ENCODE results near the gene RACK1.

The RACK1 gene

DNA sequence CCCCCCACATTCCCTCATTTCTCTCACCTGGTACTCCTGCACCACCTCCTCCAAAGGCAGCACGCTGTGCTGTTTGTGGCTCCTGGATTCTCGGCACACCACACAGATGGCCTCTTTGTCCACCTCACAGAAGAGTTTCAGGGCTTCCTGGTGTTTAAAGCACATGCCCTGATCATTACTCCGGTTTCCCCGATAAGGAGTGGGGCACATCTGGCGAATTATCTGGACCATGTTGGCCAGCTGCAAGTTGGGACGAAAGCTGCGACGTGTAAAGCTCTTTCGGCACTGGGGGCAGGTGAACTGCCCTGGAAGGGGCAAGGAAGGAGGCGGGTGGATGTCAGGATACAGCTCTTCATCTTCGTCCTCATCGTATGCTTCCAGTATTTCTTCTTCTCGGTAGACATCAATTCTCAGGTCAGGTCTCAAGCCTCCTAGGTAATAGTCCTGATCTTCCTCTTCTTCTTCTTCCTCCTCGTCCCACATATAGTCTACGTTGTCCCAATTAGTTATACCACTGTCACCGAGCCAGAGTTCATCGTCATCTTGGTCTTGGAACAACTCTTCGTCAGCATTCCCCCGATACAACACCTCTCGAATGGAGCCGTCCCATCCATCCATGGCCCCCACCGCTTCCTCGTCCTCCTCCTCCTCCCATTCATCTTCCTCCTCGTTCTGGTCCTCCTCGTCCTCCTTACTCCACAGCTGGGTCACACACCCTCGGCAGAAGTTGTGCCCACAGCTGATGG is 16.4 kb upstream of the RACK1 start:
- no peak for DNase-seq (ENCODE audit: low spot score)

DNA sequence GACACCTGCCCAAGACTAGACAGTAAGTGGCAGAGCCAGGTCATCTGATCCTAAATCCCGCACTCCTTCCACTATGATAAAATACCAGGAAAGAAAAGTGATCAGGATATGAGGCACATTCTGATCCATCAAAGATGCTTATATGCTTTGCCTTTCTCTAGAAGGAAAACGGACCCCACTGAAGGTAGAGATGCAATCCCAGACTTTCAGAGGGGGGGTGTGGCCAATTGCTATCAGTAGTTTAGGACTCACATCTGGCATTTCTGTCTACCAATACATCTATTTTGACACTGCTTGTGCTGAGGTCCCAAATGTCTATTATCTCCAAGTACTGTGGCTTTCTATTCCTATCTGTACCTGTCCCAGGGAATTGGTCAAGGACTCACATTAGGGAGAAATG is 15.6 kb upstream of the RACK1 start:
- DNase-seq (ENCODE audit: low spot score), result no peak

DNA sequence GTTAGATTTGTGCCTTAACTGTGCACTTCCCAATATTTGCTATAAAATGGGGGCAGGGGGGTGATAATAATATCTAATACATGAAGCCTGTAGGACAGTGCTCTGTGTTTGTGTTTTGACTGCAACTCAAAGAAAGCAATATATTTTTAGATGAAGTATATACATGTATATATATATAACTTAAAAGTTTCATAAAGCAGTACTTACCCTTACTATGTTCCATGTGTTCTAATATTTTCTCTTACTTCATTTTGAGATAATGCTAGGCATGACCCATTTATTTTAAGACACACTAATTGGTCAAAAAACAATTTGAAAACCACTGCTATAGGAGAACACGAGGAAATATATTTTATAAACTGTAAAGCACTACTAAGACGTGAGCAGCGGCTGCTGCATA is 14.9 kb upstream of the RACK1 start:
- DNase-seq (ENCODE audit: low spot score), result no peak

DNA sequence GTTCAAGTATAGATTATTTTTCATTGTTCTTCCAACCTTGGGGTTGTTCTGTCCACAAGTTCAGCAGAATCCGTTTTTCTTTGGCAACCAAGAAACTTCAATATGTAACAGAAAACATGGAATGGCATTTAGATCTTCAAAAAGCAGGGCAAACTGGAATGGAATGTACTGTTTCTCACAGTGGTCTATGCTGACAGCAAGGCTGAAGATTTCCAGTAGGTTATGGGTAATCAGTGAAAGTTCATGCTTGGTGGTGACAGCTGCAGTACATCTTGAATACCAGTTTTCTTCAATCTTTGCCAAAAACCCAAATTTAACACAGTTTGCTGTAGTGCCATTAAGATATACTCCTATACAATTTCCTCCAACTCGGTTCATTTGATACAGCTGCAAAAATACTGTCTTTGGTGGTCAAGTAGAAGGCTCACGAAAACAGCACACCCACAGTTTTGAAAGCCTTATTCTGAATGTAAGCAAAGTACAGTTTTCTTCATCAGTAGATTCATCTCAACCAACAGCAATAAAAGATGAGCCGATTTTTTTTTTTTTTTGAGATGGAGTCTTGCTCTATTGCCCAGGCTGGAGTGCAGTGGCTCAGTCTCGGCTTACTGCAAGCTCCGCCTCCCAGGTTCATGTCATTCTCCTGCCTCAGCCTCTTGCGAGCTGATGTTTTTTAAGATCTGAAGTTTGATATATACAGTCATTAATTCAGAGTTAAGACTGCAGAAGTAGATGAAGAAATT is 12.3 kb upstream of the RACK1 start:
- DNase-seq (ENCODE audit: low spot score), result no peak

DNA sequence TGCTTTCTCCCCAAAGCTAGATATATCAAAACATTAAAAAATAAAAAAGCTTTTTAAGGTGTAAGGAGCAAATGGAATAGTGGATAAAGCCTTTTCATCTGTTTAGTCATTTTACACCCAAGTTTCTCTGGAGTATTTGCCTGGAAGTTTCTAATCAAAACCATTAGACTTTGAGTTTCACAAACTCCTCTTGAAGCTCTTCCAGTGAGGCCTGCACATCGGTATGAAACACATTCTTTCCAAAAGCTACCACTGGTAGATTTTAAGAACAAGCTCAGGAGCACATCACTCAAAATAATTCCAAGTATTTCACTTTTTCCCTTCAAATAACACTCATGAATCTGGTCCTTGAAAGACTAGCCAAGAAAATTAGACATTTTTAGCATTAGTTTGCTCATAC is 11.6 kb upstream of the RACK1 start:
- no peak for DNase-seq (ENCODE audit: low spot score)

DNA sequence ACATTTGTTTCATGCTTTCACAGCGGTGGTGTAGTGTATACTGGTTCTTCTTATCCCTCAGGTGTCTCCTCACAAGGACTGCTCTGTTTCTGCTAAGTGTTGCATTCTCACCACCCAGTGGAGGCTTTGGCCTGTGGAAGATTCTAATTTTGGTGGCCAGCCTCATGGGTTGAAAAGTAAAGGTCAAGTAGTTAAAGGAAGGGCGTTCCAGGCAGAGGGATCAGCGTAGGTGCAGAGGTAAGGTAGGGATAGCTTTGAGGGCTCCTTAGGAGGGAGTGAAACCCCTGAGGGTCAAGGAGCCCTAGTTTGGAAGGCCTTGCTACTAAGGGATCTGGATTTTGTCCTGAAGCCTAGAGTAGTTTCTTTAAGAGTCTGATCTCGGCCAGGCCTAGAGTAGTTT is 4.6 kb upstream of the RACK1 start:
- no peak for DNase-seq (ENCODE audit: low spot score)

DNA sequence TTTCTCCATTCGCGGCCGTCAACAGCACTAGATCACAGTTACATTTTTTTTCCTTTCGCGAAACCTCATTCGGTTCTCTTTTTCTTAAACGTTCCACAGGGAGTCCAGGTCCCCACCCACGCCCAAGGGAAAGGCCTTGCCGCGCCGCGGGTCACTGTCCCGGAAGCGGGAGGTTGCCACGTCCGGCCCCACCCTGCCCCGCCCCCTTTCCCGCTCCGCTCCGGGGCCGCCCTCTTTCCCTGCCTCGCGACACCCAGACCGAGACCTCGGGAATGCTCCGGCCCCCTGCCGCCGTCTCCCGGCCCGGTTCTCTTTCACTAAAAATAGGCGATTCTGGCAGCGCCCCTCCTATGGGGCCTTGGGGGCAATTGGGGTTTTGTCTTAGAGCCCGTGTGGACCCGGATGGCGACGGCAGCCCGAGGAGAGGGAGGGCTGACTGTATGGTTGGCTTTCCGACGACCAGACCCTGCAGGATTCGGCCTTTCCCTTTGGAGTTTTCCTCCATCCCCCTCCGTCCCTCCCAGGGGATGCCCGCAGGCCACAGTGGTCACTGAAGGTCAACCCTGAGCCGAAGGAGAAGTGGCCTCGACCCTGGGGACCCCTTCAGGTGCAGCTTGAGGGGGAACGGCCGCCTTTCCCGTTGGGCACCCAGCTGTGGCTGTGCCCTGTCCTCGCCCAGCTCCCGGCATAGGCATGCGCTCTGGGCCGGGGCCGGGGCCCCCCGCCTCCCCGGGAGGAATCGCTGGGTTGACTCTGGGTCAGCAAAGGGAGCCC is 2.8 kb upstream of the RACK1 start:
- DNase-seq (ENCODE audit: low spot score), result peak; percentile 95

DNA sequence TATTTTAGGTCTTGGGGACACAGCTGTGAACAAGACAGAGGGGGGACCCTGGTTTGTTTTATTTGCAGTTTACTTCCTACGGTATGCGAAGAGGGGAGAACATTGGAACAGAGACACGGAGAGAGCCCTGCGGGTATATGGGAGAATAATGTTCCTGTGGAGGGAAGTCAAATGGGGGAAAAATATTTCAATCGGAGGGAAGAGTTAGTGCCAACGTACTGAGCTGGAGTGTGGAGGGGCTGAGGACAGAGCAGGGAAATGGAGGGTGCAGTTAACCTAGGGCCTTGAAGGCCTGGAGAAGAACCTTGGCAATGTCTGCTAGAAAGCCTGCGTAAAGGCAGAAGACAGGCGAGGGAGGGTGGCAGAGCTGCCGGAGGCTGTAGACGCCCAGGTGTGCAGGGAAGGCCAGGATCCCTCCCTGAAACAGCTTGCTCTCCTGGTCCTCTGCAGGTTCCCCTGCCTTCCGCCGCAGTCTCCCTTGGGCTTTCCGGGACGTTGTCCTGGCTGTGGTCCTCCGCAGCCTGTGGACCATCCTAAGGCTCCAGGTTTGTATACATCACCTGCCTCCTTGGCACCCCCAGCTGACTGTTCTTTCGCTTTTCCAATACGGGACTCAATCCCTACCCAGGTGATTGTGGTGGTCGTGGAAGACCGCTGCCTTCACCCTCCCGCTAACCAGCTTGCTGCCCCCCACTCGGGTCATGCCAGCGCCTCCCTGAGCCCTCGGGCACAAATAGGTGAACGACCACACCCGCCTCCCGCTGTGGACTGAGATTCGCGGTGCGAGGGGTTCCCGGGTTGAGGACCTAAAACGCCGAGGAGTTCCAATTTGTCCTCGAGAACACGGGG is 1.9 kb upstream of the RACK1 start:
- DNase-seq (ENCODE audit: low spot score), result no peak

DNA sequence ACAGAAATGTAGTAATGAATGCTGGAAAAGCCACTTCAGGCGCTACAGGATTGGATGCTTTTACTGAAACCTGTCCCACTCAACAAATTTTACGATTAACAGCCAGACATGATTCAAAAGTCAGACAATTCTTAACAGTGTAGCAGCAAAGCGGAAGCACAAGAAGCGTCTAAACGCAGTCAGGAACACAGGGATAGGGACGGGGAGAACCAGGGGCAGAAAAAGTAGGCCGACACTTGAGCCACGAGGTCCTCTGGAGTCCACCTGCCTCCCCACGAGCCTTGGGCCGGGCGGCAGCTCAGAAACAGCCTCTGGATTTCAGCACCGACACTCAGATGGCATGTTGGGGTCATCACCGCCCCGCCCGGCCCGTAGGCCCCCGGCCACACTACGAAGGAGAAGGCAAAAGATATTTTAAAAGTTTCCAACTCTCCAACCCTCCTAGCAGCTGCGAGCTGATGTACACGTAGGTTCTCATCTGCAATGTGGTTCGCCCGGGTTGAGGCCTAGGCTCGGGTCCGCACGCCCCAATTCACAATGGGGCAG is 615 bp downstream of the RACK1 start:
- peak; percentile 38 for DNase-seq (ENCODE audit: low spot score)

DNA sequence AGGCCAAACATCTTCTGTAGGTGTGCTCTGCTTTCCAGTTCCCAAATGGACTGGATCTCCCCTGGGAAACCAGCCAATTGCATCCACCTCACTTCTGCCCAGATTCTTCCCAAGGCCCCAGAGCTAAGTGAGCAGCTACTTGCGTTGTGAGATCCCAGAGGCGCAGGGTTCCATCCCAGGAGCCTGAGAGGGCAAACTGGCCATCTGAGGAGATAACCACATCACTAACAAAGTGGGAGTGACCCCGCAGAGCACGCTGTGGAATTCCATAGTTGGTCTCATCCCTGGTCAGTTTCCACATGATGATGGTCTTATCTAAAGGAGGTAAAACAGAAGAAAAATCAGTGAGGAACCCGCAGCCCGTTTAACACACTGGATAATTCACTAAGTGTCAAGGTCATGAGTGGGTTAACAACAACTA is 1.7 kb downstream of the RACK1 start:
- DNase-seq (ENCODE audit: low spot score), result no peak

DNA sequence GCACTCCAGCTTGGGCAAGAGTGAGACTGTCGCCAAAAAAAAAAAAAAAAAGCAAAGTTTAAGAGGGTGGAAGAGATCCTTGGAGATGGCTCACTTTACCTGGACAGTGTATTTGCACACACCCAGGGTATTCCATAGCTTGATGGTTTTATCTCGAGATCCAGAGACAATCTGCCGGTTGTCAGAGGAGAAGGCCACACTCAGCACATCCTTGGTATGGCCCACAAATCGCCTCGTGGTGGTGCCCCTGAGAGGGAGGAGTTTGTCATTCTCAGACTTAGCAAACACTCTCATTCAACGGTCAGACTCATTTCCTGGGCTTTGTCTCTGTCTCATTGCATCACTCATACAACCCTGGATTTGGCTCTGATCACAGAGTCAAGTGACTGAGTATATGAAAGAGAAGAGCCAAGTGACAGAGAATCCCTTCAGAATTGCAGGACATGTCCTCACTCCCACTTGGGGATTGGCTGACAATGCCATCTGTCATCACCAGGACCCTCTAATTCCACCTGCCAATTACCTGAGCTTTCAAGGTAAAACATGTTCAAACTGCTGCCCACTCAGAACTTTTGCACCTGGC is 2.2 kb downstream of the RACK1 start:
- DNase-seq (ENCODE audit: low spot score), result peak; percentile 76

DNA sequence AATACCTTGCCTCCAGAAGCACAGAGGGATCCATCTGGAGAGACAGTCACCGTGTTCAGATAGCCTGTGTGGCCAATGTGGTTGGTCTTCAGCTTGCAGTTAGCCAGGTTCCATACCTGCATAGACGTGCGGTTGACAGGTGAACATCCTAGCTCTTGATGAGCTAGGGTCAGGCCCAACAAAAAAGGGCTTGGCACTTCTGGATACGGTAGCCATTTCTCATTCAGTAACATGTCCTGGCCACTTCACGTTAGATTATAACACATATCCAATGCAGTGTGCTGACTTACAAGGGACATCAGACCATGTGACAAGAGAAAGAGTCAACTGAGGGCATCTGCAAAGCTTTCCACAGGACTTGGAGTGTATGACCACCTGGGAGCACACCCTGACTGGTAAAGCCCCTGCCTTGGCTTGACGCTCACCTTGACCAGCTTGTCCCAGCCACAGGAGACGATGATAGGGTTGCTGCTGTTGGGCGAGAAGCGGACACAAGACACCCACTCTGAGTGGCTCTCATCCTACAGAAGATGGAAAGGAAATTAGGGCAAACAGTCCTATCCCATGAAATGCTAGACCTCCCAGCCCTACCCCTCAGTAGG is 4.5 kb downstream of the RACK1 start:
- no peak for DNase-seq (ENCODE audit: low spot score)

DNA sequence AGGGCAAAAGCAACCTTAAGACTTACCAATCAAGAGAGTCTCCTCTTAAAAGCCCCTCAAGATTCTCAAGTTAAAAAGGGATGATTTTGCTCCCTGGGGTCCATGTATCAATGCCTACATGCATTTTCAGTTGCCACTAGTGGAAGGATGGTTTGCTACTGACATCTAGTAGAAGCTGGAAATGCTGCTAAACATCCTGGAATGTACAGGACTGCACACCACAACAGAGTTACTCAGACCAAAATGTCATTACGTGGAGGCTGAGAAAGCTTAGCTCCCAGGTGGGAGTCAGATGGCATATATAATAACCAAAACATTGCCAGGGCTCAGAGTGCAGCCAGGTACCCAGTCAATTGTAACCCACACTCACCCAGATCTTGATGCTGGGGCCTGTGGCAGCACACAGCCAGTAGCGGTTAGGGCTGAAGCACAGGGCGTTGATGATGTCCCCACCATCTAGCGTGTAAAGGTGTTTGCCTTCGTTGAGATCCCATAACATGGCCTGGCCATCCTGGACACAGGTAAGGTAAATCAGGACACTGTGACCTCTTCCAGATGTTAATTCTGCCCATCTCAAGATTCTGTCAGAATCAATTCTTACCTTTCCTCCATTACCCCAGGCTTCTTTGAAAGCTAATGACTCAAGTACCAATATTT is 5.8 kb downstream of the RACK1 start:
- DNase-seq (ENCODE audit: low spot score), result no peak

DNA sequence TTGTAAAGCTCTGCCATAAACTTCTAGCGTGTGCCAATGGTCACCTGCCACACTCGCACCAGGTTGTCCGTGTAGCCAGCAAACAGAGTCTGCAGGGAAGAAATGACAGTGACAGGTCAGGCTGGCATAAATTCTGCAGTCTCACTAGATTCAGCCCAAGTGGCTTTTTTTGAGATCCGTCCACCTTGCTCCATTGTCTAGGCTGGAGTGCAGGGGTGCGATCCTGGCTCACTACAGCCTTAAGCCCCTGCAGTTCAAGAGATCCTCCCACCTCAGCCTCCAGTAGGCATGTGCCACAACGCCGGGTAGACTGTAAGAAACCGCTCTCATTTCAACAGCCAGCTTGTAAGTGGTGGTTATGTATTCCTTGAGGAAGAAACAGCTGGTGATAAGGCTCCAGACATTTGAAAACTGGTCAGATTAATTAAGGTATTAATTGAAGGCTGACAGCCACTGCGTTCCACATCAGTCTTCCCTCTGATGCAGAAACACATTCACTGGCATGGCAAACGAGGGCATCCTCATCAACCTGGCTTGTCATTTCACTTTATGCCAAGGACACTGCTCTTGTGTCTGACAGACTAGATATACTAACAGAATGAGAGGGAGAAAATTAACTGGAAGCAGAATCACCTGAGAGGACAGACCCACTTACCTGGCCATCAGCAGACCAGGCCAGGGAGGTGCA is 6.6 kb downstream of the RACK1 start:
- DNase-seq (ENCODE audit: low spot score), result no peak

DNA sequence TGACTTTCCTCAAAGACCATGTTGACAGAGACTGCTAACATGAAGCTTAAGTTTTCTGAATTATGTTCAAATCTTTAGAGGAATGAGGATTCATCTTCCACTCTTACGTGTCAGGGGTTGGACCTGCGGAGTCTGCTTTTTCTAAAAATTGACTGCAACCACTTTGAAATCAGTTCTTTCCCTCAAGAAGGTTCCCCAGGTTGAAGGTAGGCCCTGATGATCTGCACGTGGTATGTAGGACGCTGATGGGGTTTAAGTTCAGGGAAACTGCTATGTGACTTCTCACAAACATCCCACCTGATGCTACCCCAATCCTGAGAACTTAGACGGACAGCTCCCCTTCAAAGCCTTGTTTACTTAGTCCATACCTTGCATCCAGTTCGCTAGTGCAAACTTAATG is 7.2 kb downstream of the RACK1 start:
- DNase-seq (ENCODE audit: low spot score), result no peak

DNA sequence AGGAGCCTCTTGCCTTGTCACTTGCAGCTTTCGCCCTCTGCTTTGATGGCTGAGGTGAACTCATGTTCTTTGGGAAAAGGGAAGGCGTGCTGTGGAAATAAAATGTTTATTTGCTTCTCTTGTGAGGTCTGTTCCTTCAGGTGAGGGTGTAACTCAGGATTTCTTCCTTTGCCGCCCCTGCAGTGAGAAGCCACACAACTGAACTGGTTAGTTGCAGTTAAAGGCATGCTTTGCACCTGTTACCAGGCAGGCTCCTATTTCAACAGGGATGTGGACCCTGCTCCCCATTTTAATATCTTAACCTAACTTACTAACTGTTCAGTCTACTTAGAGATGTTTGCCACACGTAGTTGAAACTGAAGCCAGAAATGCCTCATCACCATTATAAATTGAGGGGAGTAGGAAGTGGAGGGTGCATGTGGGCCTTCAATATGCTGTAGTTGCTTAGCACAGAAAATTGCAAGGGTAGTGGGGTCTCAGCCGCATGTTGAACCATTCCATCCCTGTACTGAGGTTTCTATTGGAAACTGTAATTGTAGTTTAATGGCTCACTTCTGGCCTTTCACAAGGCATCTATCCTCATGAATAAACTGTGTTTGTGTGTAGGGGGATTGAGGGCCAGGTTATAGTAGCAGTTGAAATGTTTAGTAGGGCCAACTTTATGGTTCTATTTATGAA is 7.9 kb downstream of the RACK1 start:
- no peak for DNase-seq (ENCODE audit: low spot score)

DNA sequence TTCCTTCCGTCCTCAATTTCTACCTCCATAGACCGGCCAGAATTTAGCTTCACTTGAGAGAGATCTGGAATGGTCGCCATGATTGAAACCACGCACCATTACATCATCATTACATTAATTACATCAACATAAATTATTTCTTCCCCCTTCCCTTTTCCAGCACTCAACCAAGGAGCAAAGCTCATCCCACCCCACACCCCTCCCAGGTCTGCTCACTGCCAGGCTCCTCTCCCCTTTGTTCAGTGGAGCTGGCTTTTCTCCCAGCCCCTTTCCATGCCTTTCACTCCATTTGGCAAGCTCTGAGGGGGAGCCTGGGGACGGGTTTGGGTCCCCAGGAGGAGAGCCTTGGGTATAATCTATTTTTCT is 8.4 kb downstream of the RACK1 start:
- DNase-seq (ENCODE audit: low spot score), result no peak

DNA sequence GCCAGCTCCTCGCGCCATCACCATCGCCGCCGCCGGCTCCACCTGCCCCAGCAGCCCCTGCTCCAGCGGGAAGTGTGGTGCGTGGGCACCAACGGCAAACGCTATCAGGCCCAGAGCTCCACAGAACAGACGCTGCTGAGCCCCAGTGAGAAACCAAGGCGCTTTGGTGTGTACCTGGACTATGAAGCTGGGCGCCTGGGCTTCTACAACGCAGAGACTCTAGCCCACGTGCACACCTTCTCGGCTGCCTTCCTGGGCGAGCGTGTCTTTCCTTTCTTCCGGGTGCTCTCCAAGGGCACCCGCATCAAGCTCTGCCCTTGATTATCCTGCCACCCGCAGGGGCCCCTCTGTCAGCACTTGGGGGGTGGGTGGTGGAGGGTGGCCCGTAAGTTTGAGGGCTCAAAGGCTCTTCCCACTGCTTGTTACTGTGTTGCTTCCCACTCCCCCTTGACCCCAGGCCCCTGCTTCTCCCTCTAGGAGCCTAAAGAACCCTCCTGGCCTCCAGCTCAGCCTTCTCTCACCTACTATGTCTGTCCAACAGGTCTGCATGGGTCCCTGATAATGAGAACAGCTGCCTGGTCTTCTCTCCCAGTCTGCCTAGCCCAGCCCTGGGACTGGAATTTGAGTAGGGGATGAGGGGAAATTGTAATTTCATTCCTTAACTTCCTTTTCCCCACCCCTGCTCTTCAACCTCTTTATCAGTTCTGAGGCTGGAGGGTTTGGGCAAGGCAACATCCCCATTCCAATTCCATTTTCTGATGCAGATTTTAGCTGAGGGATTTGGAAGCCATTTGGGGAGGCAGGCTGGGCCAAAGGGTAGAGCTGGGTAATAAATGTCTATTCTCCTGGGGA is 9.0 kb downstream of the RACK1 start:
- DNase-seq (ENCODE audit: low spot score), result no peak

Data from hepatic stellate cell (primary cell).